GM19328 (cell line): ENCODE measurements around the gene MAPK7.

Source experiments
- ATAC-seq: cut with Tn5 transposase; IDR thresholded peaks from one replicate; pipeline ENCODE4 v1.9.1; 2021; ENCODE audit warnings: mild to moderate bottlenecking, moderate library complexity; ENCODE audit not compliant: unreplicated experiment

The MAPK7 gene

DNA sequence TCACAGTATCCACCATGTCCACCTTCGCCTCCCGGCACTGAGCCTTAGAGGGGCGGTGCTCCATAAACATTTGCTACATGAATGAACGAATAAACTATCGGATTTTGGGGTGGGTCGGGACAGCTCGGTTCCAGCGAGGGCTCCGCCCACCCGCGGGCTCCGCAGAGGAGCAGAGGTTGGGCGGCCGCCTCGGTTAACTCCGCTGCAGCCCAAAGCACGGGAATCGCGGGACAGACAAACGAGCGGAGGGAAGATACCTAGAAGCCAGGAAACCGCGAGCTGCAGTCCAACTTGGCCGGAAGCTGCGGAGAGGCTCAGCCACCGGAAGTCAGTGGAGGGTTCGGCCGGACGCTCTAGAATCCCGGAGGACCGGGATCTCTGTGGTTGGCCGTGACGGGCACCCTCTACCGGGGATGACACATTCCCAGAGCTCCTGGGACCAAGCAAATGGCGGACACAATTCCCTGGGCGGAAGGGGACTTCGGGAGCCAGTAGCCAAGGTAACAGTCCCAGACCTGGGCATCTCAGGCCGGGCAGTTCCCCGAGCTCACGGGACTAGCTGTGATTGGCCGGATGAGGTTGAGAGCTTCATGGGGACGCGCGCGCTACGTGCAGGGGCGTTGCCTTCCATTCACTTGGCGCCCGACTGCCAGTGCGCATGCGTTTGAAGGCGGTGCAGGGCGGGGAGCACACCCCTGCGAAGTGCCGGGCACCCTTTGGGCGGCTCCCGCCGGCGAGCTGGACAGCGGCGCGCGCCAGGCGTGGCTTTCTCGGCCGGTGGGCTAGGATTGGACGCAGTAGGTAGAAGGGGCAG lies 489 bp upstream of the MAPK7 start:
- peak; percentile 92 for ATAC-seq

DNA sequence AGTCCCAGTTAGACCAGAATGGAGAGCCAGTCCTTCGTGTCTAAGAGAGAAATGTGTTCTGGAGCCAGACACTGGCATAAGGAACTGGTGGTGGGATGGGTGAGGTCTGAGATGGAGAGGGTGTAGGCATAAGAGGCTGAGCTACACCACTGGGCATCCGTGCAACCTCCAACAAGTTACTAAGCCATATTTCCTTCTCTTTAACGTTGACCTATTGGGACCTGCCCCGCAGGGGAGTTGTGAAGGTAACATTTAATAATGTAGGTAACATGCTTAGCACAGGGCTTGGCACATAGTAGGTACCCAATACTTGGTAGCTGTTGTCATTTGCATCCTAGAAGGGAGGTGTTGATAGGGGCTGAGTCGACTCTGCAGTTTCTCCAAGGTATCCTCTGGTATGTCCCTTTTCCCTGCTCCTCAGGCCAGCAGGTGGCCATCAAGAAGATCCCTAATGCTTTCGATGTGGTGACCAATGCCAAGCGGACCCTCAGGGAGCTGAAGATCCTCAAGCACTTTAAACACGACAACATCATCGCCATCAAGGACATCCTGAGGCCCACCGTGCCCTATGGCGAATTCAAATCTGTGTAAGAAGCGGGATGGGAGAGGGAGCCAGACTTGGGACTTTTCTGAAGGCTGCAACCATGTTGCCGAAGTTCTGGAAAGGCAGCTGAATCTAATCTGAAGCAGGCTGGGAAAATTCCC lies 1.2 kb downstream of the MAPK7 start:
- no peak for ATAC-seq

DNA sequence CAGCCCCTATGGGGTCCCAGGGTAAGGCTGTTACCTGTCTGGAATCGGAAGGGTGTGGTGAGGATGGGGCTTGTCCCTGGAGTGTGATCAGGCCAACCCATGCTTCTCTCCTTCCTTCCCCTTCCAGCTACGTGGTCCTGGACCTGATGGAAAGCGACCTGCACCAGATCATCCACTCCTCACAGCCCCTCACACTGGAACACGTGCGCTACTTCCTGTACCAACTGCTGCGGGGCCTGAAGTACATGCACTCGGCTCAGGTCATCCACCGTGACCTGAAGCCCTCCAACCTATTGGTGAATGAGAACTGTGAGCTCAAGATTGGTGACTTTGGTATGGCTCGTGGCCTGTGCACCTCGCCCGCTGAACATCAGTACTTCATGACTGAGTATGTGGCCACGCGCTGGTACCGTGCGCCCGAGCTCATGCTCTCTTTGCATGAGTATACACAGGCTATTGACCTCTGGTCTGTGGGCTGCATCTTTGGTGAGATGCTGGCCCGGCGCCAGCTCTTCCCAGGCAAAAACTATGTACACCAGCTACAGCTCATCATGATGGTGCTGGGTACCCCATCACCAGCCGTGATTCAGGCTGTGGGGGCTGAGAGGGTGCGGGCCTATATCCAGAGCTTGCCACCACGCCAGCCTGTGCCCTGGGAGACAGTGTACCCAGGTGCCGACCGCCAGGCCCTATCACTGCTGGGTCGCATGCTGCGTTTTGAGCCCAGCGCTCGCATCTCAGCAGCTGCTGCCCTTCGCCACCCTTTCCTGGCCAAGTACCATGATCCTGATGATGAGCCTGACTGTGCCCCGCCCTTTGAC lies 2.4 kb downstream of the MAPK7 start:
- no peak for ATAC-seq

DNA sequence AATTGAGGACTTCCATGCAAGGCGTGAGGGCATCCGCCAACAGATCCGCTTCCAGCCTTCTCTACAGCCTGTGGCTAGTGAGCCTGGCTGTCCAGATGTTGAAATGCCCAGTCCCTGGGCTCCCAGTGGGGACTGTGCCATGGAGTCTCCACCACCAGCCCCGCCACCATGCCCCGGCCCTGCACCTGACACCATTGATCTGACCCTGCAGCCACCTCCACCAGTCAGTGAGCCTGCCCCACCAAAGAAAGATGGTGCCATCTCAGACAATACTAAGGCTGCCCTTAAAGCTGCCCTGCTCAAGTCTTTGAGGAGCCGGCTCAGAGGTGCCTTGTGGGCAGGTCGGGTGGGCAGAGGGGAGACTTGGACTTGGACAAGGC lies 3.1 kb downstream of the MAPK7 start:
- no peak for ATAC-seq

DNA sequence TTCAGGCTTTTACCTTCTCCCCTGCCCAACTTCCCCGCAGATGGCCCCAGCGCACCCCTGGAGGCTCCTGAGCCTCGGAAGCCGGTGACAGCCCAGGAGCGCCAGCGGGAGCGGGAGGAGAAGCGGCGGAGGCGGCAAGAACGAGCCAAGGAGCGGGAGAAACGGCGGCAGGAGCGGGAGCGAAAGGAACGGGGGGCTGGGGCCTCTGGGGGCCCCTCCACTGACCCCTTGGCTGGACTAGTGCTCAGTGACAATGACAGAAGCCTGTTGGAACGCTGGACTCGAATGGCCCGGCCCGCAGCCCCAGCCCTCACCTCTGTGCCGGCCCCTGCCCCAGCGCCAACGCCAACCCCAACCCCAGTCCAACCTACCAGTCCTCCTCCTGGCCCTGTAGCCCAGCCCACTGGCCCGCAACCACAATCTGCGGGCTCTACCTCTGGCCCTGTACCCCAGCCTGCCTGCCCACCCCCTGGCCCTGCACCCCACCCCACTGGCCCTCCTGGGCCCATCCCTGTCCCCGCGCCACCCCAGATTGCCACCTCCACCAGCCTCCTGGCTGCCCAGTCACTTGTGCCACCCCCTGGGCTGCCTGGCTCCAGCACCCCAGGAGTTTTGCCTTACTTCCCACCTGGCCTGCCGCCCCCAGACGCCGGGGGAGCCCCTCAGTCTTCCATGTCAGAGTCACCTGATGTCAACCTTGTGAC lies 3.6 kb downstream of the MAPK7 start:
- ATAC-seq = no peak

DNA sequence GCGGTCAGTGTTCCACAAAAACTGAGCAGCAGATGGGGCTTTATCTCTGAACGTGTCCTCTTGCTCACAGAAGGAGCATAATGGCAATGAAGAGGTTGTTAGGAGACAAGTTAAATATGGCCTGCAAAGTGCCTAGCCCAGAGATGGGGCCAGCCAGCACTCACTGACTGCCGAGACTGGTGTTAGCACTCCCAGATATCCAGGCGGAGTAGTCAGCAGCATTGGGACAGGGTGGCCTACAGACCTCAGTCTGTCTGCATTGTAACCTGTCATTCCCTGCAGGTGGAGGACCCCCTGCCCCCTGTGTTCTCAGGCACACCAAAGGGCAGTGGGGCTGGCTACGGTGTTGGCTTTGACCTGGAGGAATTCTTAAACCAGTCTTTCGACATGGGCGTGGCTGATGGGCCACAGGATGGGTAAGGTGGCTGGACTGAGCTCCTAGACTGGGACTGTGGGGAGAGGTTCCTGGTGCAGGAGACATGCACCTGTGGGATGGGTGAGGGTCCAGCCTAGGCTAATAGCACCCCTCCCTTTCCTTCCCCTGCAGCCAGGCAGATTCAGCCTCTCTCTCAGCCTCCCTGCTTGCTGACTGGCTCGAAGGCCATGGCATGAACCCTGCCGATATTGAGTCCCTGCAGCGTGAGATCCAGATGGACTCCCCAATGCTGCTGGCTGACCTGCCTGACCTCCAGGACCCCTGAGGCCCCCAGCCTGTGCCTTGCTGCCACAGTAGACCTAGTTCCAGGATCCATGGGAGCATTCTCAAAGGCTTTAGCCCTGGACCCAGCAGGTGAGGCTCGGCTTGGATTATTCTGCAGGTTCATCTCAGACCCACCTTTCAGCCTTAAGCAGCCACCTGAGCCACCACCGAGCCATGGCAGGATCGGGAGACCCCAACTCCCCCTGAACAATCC lies 4.5 kb downstream of the MAPK7 start:
- no peak for ATAC-seq

DNA sequence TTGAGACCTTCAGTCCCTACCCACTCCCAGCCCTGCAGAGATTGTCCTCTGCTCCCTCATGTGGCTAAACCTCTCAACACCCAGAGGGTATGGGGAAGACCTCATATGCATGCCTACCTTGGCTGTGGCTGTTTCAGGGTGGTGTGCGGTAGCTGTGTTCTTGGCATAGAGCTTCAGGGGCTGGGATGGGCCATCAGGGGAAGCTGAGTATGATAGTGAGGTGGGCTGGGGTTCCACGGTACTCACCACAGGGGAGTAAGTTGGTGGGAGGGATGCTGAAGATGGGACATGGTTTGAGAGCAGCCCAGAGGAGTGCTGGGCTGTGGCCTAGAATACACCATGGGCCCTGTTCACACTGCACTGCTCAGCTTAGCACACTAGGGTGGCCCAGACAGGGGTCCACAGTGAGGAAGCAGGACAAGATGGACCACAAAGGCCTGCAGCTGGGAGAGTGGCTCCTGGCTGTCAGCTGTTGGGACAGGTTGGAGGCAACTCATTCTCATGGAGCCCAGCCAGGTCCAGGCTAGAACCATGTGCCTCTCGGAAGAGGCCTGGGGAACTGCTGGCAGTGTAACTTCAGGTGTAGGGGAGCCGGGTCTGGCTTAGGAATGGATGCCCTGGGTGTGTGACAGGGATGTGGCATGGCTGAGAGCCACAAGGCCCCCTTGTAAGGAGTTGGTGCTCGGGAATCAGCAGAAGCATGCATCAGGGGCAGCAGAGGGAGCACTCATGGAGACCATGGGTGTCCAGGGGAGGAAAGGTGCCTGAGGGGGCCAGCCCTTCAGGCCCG lies 5.6 kb downstream of the MAPK7 start:
- ATAC-seq = no peak

DNA sequence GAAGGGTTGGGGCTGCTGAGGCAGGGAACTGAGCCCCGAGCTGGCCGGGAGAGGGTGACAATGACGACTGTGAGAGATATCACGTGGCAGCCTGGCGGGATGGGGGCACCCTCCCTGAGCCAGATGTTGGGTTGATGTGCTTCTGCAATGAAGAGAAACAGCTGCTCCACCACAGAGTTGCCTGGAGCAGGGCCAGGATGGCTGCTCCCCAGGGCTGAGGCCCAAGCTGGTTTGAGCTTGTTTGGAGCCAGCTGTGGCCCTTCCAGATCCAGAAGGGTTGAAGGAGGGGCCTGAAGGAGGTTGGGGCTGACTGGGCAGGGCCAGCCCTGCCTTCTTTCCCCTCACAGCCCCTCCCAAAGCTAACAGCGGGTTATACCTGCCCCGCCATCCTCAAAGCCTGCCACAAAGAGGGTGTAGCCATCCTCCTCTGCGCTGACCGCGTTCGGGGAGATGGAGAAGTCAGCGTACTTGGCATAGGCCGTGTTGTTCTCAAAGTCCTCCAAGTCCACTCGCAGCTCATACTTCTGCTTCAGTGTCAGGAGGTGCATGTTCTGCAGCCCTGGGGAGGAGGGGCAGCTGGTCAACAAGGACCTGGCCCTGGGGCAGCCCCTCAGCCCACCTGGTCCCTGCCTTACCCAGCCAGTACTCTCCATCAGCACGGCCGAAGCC lies 6.6 kb downstream of the MAPK7 start:
- ATAC-seq = no peak

DNA sequence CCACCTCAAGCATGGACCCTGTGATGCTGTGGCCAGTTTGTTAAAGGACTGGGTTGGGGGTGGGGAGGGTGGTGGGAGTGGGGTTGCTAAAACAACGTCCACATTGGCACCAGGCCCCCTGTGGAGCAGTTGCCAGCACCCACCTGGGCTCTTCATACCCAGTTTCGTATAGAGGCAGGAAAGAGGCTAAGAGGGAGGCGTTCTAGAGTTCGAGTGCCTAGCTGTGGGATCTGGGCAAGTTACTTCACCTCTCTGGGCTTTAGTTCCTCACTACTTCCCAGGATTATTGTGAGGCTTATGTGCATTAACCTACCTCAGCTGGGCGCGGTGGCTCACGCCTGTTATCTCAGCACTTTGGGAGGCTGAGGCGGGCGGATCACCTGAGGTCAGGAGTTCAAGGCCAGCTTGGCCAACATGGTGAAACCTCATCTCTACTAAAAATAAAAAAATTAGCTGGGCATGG lies 7.3 kb downstream of the MAPK7 start:
- no peak for ATAC-seq

DNA sequence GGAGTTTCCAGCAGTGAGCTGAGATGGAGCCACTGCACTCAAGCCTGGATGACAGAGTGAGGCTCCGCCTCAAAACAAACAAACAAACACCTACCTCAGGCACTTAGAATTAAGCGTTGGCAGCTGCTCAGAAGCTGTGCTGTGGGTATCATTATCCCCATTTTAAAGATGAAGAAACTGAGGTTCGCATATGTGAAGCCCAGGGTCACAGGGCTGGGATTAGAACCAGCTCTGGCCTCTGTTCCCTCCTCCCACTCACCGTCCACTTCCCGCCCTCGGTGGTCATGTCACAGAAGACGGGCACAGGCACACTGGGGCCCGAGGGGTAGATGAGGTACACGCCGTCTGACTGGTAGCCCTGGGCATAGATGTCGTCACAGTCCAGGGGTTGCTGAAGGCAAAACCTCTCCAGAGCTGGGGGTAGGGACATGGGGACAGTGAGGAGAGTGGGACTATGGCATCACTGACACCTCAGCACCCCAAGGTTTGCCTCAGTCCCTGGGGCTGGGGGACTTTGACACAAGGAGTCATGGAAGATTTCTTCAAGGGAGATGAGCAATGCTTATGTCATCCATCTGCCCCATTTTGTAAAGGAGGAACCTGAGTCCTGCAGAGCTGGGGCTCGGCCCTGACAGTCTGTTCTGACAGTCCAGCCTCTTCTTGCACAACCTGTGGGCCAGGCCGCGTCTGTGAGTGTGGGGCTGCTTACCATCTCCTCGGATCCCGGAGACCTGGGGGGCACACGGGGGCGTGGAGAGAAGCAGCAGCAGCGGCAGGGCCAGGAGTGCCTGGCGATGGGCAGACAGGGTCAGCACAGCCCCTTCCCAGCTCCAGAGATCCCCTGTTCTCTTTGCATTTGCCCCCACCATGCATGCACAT lies 8.0 kb downstream of the MAPK7 start:
- no peak for ATAC-seq

DNA sequence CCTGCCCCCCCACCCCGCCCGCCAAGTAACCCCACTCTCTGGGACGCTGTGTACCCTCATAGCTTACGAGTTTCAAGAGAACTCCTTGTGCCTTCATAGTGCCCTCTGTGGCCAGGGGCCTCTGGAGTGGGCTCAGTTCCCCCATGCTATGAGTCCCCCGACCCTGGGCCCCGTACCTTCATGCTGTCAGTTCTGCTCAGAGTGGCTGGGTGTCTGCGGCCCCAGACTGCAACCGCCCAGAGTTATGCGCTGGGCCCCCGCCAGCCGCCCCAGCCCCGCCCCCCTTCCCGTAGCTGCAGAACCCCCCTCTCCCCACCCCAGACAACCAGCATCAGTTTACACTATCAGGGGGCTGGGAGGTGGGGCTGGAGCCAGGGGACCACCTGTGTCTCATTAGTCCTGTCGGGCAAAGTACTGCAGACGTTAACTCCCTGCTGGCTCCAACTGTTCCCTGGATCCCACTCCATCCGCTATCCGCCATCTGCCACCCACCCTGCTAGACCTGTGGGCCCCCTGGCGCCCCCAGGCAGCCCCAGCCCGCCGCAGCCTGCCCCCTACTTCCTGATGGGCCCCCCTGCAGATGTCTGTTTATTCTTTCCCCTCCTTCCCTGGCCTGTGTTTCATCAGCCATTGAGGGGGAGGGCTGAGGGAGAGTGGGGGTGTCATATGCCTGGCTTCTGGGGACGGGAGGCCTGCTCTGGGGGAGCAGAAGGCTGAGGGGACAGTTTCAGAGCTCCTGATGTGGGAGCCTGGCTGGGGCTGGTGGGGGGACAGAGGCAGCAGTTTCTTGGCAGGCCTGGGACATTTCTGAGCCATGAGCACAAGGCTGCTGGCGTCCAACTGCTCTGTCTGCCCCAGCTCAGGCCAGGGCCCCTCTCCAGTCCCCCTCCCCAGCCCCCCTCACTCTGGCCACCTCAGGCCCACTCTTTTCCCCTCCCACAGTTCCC lies 8.9 kb downstream of the MAPK7 start, which contains the start of gene MFAP4:
Gene MFAP4 (minus strand): TSS at position 217 of the 947 bp plus-strand sequence. CDS start 35 bp downstream, at position 182.
- ATAC-seq = no peak

DNA sequence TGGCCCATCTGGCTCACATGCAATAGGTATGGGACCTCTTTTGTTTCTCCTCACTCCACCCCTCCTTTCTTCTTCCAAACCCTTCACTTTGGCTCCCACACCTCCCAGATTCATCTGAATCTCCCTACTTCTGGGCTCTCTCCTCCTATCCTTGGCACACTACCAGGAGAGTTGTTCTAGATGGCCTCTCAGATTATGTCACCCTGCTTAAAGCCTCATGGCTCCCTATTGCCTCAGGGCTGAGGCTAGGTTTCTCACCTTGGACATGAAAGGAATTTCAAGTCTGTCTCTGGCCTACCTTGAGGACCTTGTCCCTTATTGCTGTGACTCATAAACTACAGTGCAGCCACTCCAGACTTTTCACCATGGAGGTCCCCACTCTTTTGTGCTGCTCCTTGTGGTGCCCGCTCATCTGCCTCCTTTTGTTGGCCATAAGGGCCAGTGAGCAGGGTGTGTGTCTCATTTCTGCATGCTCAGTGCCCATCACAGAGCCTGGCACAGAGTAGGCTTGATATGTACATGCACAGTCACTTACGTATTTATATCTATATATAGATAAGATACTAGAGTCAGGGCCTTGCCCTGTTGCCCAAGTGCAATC lies 9.7 kb downstream of the MAPK7 start:
- no peak for ATAC-seq

DNA sequence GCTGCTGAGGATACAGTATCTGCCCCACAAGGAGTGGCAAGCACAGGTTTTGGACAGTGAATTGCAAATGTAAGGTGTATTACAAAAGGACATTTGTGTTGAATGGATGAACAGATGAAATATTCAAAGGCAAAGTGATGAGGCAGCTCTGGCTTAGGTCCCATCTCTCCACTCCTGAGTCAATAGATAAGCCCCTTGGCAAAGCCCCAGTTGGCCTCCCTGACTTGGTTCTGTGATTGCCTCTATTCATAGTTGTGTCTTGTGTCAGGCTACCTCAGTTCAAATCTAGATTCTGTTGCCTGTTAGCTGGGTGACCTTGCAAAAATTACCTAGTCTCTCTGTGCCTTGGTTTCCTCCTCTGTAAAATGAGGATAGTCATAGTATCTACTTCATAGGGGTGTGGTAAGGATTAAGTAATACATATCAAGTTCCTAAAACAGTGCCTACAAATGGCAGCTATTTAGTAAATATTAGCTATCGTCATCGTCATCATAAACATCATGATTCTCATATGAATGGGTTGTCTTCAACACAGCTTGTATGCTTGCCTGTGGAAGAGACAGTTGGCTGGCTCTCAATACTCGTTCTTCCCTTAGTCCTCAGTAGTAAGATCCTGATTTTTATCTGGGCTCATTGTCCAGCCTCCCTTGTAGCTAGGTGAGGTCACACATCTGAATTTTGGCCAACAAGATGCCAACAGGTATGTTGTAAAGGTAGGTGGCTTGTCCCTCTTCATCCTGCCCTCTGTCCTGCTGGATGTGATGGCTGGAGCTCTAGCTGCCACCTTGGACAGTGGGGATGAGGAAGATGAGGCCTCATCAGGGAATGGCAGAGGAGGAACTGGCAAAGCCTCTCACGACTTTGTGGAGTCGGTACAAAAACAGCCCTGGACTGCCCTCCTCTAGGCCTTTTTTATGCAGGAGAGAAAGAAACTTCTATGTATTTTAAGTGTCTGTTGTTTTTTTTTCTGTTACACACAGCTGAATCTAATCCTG lies 10.8 kb downstream of the MAPK7 start:
- no peak for ATAC-seq

DNA sequence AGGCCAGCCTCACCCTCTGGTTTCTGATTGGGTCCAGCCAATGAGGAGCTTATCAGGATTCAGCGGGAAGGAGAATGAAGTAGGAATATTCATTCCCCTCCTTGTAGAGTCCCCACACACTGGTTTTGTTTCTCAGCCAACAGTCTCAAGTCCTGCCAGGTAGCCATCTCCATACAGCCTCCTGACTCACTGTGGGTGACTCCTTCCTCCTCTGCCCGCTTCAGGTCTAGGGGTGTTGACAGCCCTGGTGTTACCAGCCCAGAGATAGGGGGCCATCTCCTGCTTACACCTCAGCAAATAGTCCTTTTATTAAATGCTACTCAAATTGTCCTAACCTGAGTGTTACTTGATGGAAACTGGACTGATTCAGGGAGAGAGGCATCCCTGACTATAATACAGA lies 12.7 kb downstream of the MAPK7 start:
- ATAC-seq = no peak

DNA sequence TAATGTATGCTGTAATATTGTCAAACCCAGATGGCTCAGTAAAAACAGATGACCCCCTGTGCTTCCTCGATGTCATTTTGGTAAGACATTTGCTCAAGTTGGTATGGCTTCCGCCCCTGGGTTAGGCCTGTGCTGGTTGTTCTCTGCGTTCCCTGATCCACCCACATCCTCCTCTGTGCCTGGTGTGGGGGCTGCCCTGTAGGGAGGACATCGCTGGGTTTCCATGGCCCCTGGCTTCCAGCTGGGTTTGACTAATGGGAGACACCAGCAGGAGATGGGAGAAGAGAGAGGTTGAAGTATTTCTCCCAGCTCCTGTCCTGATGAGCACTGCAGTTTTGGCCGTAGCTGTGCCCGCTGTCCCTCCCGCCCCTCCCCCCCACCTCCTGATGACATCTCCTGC lies 13.1 kb downstream of the MAPK7 start:
- no peak for ATAC-seq
